ENCODE data around the gene CAMK2A. TPM values are rescaled to one million over a fixed set of nuclear protein-coding genes. Genes with fewer than 3 reads are reported as not detected.

Gene CAMK2A
- polyA plus RNA-seq, 2 of the 4 experiments (the other 2 are of a cell fraction), result 0.09 to 0.93 TPM

- Histone ChIP-seq H3K4me1 (no peaks in the 10 kb centered on the region), H3K27ac (no peak overlapping the region), H3K9me3 (no peaks in the 10 kb centered on the region), H3K4me3 (no peak overlapping the region), H3K4me2 (no peak overlapping the region)
- DNase-seq (ENCODE audit: low read depth in 1 of 2, low spot score in 1 of 2) (no peak), FAIRE-seq (no peak), ATAC-seq (no peak)
- CTCF ChIA-PET, result interaction anchor here (0.6 to 3.4 kb wide), 6 partner anchors 13 to 144 kb away, joined by 3 to 13 read pairs (median 4); no protein-coding TSS in a partner anchor
- WGBS (ENCODE audit: missing lambda C conversion rate), result 56% methylated on average over 8 of the region's 9 CpGs
- TF ChIP-seq RFX5 (IDR thresholded peaks at IDR 0.05) (no peak), RCOR1 (IDR thresholded peaks at IDR 0.05; ENCODE audit: low read depth, low read length) (no peak), CBX2 (IDR thresholded peaks at IDR 0.05; ENCODE audit: borderline replicate concordance, low read depth) (no peak), MYC (IDR thresholded peaks at IDR 0.05; ENCODE audit: borderline replicate concordance, low read length) (no peak), HES2 (IDR thresholded peaks at IDR 0.05) (no peak), CEBPB (IDR thresholded peaks at IDR 0.05) (no peak), MAX (IDR thresholded peaks at IDR 0.05) (no peak), RARB (CRISPR knock-in tag; IDR thresholded peaks at IDR 0.05) (no peak), CBX8 (IDR thresholded peaks at IDR 0.05) (no peak), FOSB (CRISPR knock-in tag; IDR thresholded peaks at IDR 0.05) (no peak)
- POLR2A ChIA-PET, result no interaction called here
Measured at GRCh38 chr5:150195736-150196485, 93.7 kb downstream of the CAMK2A start.

GRCh38 chr5:150192462-150192861 is 97.1 kb downstream of the CAMK2A start:
- ATAC-seq, result no peak
- Histone ChIP-seq H3K9me3 (no peaks in the 10 kb centered on the region), H3K4me3 (no peak overlapping the region), H3K27ac (no peak overlapping the region), H3K4me2 (no peak overlapping the region), H3K4me1 (no peaks in the 10 kb centered on the region)
- DNase-seq (ENCODE audit: low read depth in 1 of 2, low spot score in 1 of 2), result no peak
- TF ChIP-seq SMC3 (IDR thresholded peaks at IDR 0.05) (no peak), KDM1A (IDR thresholded peaks at IDR 0.05; ENCODE audit: low read depth) (no peak), PBX3 (IDR thresholded peaks at IDR 0.05) (no peak)
- WGBS (ENCODE audit: missing lambda C conversion rate), result 25% methylated on average over 4 of the region's 4 CpGs
- ChIA-PET CTCF (interaction anchor here (0.9 to 2.6 kb wide), 8 partner anchors 10 to 212 kb away, joined by 3 to 12 read pairs (median 4); no protein-coding TSS in a partner anchor), POLR2A (no interaction called here)
- FAIRE-seq, result no peak

- Histone ChIP-seq H3K27ac (no peak overlapping the region), H3K4me2 (no peak overlapping the region), H3K4me3 (no peak overlapping the region), H3K9me3 (no peaks in the 10 kb centered on the region), H3K4me1 (no peaks in the 10 kb centered on the region)
- 0% methylated on average over 2 of the region's 2 CpGs for WGBS (ENCODE audit: missing lambda C conversion rate)
- ChIA-PET CTCF (interaction anchor here (0.7 to 1.5 kb wide), 6 partner anchors 23 to 422 kb away, joined by 3 to 4 read pairs (median 3); no protein-coding TSS in a partner anchor), POLR2A (no interaction called here)
- DNase-seq (ENCODE audit: low read depth in 1 of 2, low spot score in 1 of 2) (no peak), ATAC-seq (peak in 1 of 2 experiments; percentile 18; a peak in 2 of 6 replicates), FAIRE-seq (no peak)
- TF ChIP-seq EHF (CRISPR knock-in tag; IDR thresholded peaks at IDR 0.05) (no peak), ZSCAN20 (CRISPR knock-in tag; IDR thresholded peaks at IDR 0.05) (no peak), JUNB (IDR thresholded peaks at IDR 0.05) (no peak), RAD21 (conservative IDR thresholded peaks at IDR 0.05 in 1 of 2, IDR thresholded peaks at IDR 0.05 in 1 of 2) (no peak), BCL3 (IDR thresholded peaks at IDR 0.05) (no peak), ZFP36 (IDR thresholded peaks at IDR 0.05; ENCODE audit: borderline replicate concordance, partially characterized antibody) (no peak), NR3C1 (IDR thresholded peaks at IDR 0.05) (no peak), MYC (IDR thresholded peaks at IDR 0.05; ENCODE audit: borderline replicate concordance, low read length) (no peak), RFX5 (IDR thresholded peaks at IDR 0.05) (no peak), SMC3 (IDR thresholded peaks at IDR 0.05) (no peak), TP53 (CRISPR knock-in tag; IDR thresholded peaks at IDR 0.05) (no peak), RCOR1 (IDR thresholded peaks at IDR 0.05; ENCODE audit: low read depth, low read length) (no peak), PHF8 (IDR thresholded peaks at IDR 0.05; ENCODE audit: borderline replicate concordance, low read depth) (no peak), HEYL (CRISPR knock-in tag; IDR thresholded peaks at IDR 0.05) (no peak)
Measured at GRCh38 chr5:150190987-150191386, 98.6 kb downstream of the CAMK2A start.

Measured in A549 (cell line).